Vein endothelial cell (primary cell): ENCODE results near the gene RBMS2. TPM values are rescaled to one million over a fixed set of nuclear protein-coding genes. Genes with fewer than 3 reads are reported as not detected.
A peak's percentile ranks its signal among the peaks of the same experiment; 100 is the strongest.

Experiments used
- small RNA-seq: library from RNA; depleted of rRNA; stranded (forward); fragments of <200 nt; gene quantifications from one replicate; pipeline ENCODE3, GENCODE V24; 2012
- total RNA-seq: library from RNA; depleted of rRNA; stranded (reverse); fragments of >200 nt; gene quantifications from 2 replicates; pipeline ENCODE4 v1.2.3, GENCODE V29; 2012

RBMS2 gene, protein sequence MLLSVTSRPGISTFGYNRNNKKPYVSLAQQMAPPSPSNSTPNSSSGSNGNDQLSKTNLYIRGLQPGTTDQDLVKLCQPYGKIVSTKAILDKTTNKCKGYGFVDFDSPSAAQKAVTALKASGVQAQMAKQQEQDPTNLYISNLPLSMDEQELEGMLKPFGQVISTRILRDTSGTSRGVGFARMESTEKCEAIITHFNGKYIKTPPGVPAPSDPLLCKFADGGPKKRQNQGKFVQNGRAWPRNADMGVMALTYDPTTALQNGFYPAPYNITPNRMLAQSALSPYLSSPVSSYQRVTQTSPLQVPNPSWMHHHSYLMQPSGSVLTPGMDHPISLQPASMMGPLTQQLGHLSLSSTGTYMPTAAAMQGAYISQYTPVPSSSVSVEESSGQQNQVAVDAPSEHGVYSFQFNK
- total RNA-seq: 49.0 and 59.4 TPM in 2 replicates

DNA sequence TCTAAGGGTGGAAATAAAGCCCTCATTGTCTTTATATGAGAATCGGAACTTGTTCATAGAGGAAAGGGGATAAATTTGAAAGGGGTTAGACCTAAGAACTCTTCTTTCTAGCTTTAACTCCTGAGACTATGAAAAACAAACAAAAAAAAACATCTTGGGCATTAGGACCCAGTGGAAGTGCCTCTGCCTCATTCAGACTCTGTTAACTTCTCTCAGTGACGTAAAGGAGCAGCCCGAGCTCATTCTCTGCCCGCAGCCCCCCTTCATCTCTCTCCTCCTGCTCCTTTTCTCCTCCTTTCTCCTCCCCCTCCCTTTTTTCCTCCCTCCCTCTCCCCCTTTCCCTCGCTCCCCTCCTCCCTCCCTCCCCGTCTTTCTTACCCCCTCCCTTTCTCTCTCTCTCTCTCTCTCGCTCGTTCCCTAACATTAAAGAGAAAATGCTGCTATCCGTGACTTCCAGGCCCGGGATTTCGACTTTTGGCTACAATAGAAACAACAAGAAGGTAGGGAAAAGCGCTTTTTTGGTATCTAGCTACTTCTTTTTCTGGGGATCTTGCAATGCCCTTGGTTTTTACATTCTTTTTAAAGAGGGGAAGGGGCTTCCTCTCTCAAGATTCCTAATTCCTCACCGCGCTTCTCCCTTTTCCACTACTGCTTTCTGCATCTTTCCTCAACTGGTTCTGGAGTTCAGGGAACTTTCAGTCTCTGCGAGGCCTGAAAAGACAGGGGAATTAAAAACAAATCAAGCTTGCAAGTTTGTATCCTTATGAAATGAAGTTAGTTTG lies at the start of gene RBMS2:
Gene RBMS2 (plus strand): TSS at position 231 of the 782 bp plus-strand sequence. CDS start 204 bp downstream, at position 435.

DNA sequence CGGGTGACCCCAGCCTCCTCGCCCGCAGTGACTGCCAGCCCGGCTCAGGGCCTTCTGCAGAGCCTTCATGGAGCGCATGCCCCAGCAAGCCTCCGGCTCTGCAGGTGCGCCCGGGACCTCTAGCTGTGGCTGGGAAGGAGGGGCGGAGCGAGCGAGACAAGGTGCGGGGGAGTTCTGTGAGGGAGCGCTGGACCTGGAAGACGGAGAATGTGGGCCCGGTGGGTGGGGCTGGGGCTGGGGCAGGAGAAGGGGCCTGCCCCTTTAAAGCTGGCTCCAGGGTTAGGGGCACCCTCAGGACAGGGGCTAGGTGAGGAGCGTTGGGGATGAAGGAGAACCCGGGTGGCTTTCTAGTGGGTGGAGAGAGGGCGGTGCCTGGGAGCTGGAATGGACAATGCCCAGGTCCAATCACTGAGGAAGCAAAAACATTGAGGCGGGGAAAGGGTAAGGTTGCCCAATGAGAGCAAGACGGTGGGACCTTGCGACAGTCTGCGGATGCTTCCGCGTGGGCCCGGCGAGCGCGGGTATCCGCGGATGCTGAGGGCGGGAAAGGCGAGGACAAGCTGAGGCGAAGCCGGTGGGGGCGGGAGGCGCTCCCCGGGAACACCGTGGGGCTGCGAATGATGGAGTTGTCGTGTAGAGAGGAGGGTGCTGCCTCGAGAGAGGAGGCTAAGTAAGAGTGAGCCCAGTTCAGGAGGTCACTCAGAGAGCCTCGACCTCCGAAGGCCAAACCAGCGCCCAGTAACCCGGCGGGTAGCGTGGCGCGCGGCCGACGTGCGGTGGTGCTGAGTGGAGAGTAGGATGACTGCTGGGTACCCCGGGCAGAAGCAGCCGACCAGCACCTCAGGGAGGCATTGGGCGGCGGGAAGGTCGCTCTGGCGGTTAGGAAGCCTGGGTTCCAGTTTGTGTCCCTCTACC lies 33.3 kb upstream of the RBMS2 start, which contains the start of gene GLS2:
Gene GLS2 (minus strand): TSS at position 121 of the 915 bp plus-strand sequence. CDS start 43 bp downstream, at position 78.

DNA sequence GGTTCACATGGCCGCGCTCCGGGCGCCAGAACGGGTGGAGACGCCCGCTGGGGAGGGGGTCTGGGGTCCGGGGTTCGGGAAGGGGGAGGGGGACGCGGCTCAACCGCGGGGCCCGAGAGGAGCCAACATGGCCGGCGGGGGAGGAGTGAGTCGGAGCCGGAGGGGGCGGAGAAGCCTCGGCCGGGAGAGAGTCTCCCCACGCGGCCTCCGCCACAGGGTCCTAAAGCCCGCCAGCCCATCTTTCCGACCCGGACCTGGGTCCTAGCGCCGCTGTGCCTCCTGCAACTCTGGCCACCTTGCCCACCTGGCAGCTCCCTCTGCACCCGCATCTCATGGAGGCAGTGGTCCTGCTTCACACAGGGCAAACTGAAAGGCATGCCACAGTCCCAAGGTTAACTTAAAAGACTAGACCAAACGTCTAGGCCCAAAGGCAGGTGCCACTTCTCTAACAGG lies 108.6 kb downstream of the RBMS2 start, which contains the start of gene BAZ2A:
Gene BAZ2A (minus strand): TSS at position 147 of the 453 bp plus-strand sequence. CDS start 12,796 bp downstream, outside the sequence.

Small RNAs within 50 kb of the gene (small RNA-seq; reads per million reads assigned to genes)
- gene RNU6-343P (not detected), gene SNORD59A (3,296 reads per million, percentile 100 among the genes with 10 or more reads in this experiment)

Other genes with a start within 250 kb of the RBMS2 start
- gene CS, start 221.5 kb upstream of the RBMS2 start, total RNA-seq: 213 and 238 TPM in 2 replicates
- gene CNPY2, start 205.8 kb upstream of the RBMS2 start, total RNA-seq: 102 and 107 TPM in 2 replicates
- 11.8 and 16.3 TPM in 2 replicates for gene PAN2, start 187.8 kb upstream of the RBMS2 start, total RNA-seq
- gene IL23A, start 182.9 kb upstream of the RBMS2 start, total RNA-seq: 0.76 TPM in 1 of 2 replicates, not detected in the other
- gene STAT2, start 161.7 kb upstream of the RBMS2 start, total RNA-seq: 69.4 and 94.7 TPM in 2 replicates
- gene APOF, start 159.0 kb upstream of the RBMS2 start, total RNA-seq: not detected in 2 replicates
- gene TIMELESS, start 72.4 kb upstream of the RBMS2 start, total RNA-seq: 5.2 and 7.5 TPM in 2 replicates
- gene MIP, start 67.2 kb upstream of the RBMS2 start, total RNA-seq: 0.29 TPM in 1 of 2 replicates, not detected in the other
- gene SPRYD4, start 53.2 kb upstream of the RBMS2 start, total RNA-seq: 2.6 and 3.4 TPM in 2 replicates
- not detected in 2 replicates for gene GLS2, start 33.7 kb upstream of the RBMS2 start, total RNA-seq
- gene BAZ2A, start 108.5 kb downstream of the RBMS2 start, total RNA-seq: 56.8 and 60.8 TPM in 2 replicates
- gene ATP5F1B, start 124.2 kb downstream of the RBMS2 start, total RNA-seq: 493 and 570 TPM in 2 replicates
- gene PTGES3, start 166.5 kb downstream of the RBMS2 start, total RNA-seq: 85.3 and 123 TPM in 2 replicates
- gene NACA, start 203.5 kb downstream of the RBMS2 start, total RNA-seq: 1,082 and 1,143 TPM in 2 replicates
- gene PRIM1, start 230.5 kb downstream of the RBMS2 start, total RNA-seq: 9.1 and 14.4 TPM in 2 replicates
- under 0.01 TPM in 1 of 2 replicates, not detected in the other for gene HSD17B6, start 241.5 kb downstream of the RBMS2 start, total RNA-seq